Uterus (tissue), 4 donors: ENCODE data around the gene DRAM1. TPM values are rescaled to one million over a fixed set of nuclear protein-coding genes. Genes with fewer than 3 reads are reported as not detected.
"Not testable (repeated sequence)": the region's sequence is repeated elsewhere in the genome, so short reads cannot be mapped to it uniquely, and the experiment has no call there.

ENCODE experiments used
- DNase-seq, 2 donors: peaks; one replicate each; pipeline ENCODE4 v3.0.0-alpha.2; 2019 to 2020
- H3K27ac ChIP-seq, 2 donors: fragments of 200-600 bp; sonication (generic); 1 replicate in 1 of 2; 2 replicates in 1 of 2; pipeline ENCODE4 v1.5.1; 2016 to 2018
- H3K27me3 ChIP-seq, 2 donors: fragments of 200-600 bp; sonication (generic); one replicate each; pipeline ENCODE4 v1.5.1; 2018 to 2019; ENCODE audit warnings: control low read depth in 1 of 2
- H3K36me3 ChIP-seq, 2 donors: fragments of 200-600 bp; sonication (generic); one replicate each; pipeline ENCODE4 v1.5.1; 2019; ENCODE audit warnings: control low read depth in 1 of 2
- H3K4me1 ChIP-seq, 2 donors: fragments of 200-600 bp; sonication (generic); one replicate each; pipeline ENCODE4 v1.5.1; 2018 to 2019; ENCODE audit warnings: control low read depth in 1 of 2
- H3K4me3 ChIP-seq, 2 donors: fragments of 200-600 bp; sonication (generic); 1 replicate in 1 of 2; 2 replicates in 1 of 2; pipeline ENCODE4 v1.5.1; 2018 to 2019; ENCODE audit warnings: mild to moderate bottlenecking in 1 of 2
- H3K9me3 ChIP-seq, 2 donors: fragments of 200-600 bp; sonication (generic); one replicate each; pipeline ENCODE4 v1.5.1; 2019; ENCODE audit warnings: control low read depth in 1 of 2
- CTCF ChIP-seq, 4 experiments: fragments of 200-600 bp in 2 of 4; fragments of 450-650 bp in 2 of 4; sonication (generic) in 2 of 4; IDR thresholded peaks; one replicate each; pipeline ENCODE4 v1.5.1; 2016 to 2019; ENCODE audit warnings: antibody characterized with exemption in 4 of 4, mild to moderate bottlenecking in 2 of 4, moderate library complexity in 1 of 4
- POLR2A ChIP-seq, 2 donors: fragments of 450-650 bp; IDR thresholded peaks; one replicate each; pipeline ENCODE4 v1.6.1; 2016; ENCODE audit warnings: antibody characterized with exemption in 2 of 2, mild to moderate bottlenecking in 1 of 2, moderate library complexity in 1 of 2
- intact Hi-C: fragments of 100-400 bp; cut with DNase I; formaldehyde crosslinking; loops from one replicate; pipeline ENCODE4 v1.15.1; 2023; ENCODE audit warnings: low total_unique reads
- total RNA-seq, 4 donors: library from RNA; depleted of rRNA in 3 of 4; stranded (reverse); fragments of >200 nt in 3 of 4; gene quantifications; one replicate each; pipeline versions ENCODE4 v1.1.0 to v1.2.4, GENCODE V29; 2014 to 2023
- donor health status: DM: yes; HTN: yes; CAD: no.

The DRAM1 gene
- total RNA-seq, 4 donors from 2014 or later, result 2.0 to 25.4 (median 9.9) TPM

- no peak for TF ChIP-seq CTCF (IDR thresholded peaks at IDR 0.05)
- TF ChIP-seq POLR2A (IDR thresholded peaks at IDR 0.05), result no peak
- H3K4me3 ChIP-seq, result no peak overlapping the region
- H3K9me3 ChIP-seq, result no peaks in the 10 kb centered on the region
- no peaks in the 10 kb centered on the region for H3K27me3 ChIP-seq
- intact Hi-C loops, result no loop called here
- no peak for DNase-seq
- no peak overlapping the region for H3K27ac ChIP-seq
- H3K36me3 ChIP-seq, result no peaks in the 10 kb centered on the region
- no peaks in the 10 kb centered on the region for H3K4me1 ChIP-seq
Observed at GRCh38 chr12:101859664-101860607, 17.4 kb upstream of the DRAM1 start.

- H3K27ac ChIP-seq, H3K4me3 ChIP-seq, H3K9me3 ChIP-seq, DNase-seq, H3K27me3 ChIP-seq, H3K36me3 ChIP-seq, H3K4me1 ChIP-seq, intact Hi-C loops: not testable (repeated sequence)
Observed at GRCh38 chr12:101861688-101862087, 15.7 kb upstream of the DRAM1 start.

GRCh38 chr12:101862245-101862644, 15.1 kb upstream of the DRAM1 start:
- TF ChIP-seq CTCF (IDR thresholded peaks at IDR 0.05), result no peak
- no peaks in the 10 kb centered on the region for H3K36me3 ChIP-seq
- intact Hi-C loops, result no loop called here
- H3K4me1 ChIP-seq, result no peaks in the 10 kb centered on the region
- DNase-seq, result no peak
- no peaks in the 10 kb centered on the region for H3K9me3 ChIP-seq
- H3K27ac ChIP-seq, result no peak overlapping the region
- no peaks in the 10 kb centered on the region for H3K27me3 ChIP-seq
- no peak overlapping the region for H3K4me3 ChIP-seq

GRCh38 chr12:101863981-101864380, 13.4 kb upstream of the DRAM1 start:
- H3K4me3 ChIP-seq, result no peak overlapping the region
- no peak overlapping the region for H3K27ac ChIP-seq
- TF ChIP-seq POLR2A (IDR thresholded peaks at IDR 0.05), result no peak
- TF ChIP-seq CTCF (IDR thresholded peaks at IDR 0.05), result no peak
- no peaks in the 10 kb centered on the region for H3K4me1 ChIP-seq
- intact Hi-C loops, result no loop called here
- H3K36me3 ChIP-seq, result no peaks in the 10 kb centered on the region
- H3K9me3 ChIP-seq, result no peaks in the 10 kb centered on the region
- DNase-seq, result no peak
- no peaks in the 10 kb centered on the region for H3K27me3 ChIP-seq

GRCh38 chr12:101866615-101867373, 10.6 kb upstream of the DRAM1 start:
- Histone ChIP-seq H3K27ac (no peak overlapping the region), H3K36me3 (no peaks in the 10 kb centered on the region), H3K4me3 (no peak overlapping the region), H3K4me1 (no peaks in the 10 kb centered on the region), H3K9me3 (no peaks in the 10 kb centered on the region), H3K27me3 (no peaks in the 10 kb centered on the region)
- no peak for DNase-seq
- intact Hi-C loops, result no loop called here
- TF ChIP-seq POLR2A (IDR thresholded peaks at IDR 0.05), result no peak
- TF ChIP-seq CTCF (IDR thresholded peaks at IDR 0.05), result no peak

GRCh38 chr12:101867619-101868018, 9.8 kb upstream of the DRAM1 start:
- H3K36me3 ChIP-seq, H3K4me1 ChIP-seq, H3K27ac ChIP-seq, H3K9me3 ChIP-seq, H3K4me3 ChIP-seq, DNase-seq, H3K27me3 ChIP-seq, intact Hi-C loops: not testable (repeated sequence)
